NCI-H2029 treated with DMSO at 0.1 percent for 48 hours (cell line): ENCODE results near the gene PCDHGA10.
"Not testable (repeated sequence)": the region's sequence is repeated elsewhere in the genome, so short reads cannot be mapped to it uniquely, and the experiment has no call there.

ENCODE experiments used
- DNase-seq: peaks from one replicate; lab custom pipeline; 2025; lab: John Stamatoyannopoulos, UW

The PCDHGA10 gene

GRCh38 chr5:141392429-141393198 lies 20.2 kb upstream of the PCDHGA10 start, which contains the start of gene PCDHGA8:
Gene PCDHGA8, plus strand, starts transcription at chr5:141392633. Its CDS starts 181 bp downstream, at chr5:141392814.
- DNase-seq = no peak

- DNase-seq = no peak
These were observed 19.5 kb upstream of the PCDHGA10 start for GRCh38 chr5:141393267-141393666.

- DNase-seq = not testable (repeated sequence)
These were observed 18.2 kb upstream of the PCDHGA10 start for GRCh38 chr5:141394401-141395187.

- DNase-seq = not testable (repeated sequence)
These were observed 14.8 kb upstream of the PCDHGA10 start, which contains the start of gene PCDHGB5 for GRCh38 chr5:141397756-141398551. Gene PCDHGB5, plus strand, starts transcription at chr5:141397947. Its CDS starts 181 bp downstream, at chr5:141398128.

- no peak for DNase-seq
These were observed 14.2 kb upstream of the PCDHGA10 start for GRCh38 chr5:141398608-141399007.

- no peak for DNase-seq
These were observed 13.1 kb upstream of the PCDHGA10 start for GRCh38 chr5:141399555-141400258.

GRCh38 chr5:141402553-141403243 lies 10.1 kb upstream of the PCDHGA10 start, which contains the start of gene PCDHGA9:
Gene PCDHGA9, plus strand, starts transcription at chr5:141402778. Its CDS starts 175 bp downstream, at chr5:141402953.
- DNase-seq = no peak

- no peak for DNase-seq
These were observed 9.4 kb upstream of the PCDHGA10 start for GRCh38 chr5:141403387-141403786.

GRCh38 chr5:141407790-141408505 lies 4.8 kb upstream of the PCDHGA10 start, which contains the start of gene PCDHGB6:
Gene PCDHGB6, plus strand, starts transcription at chr5:141408021. Its CDS starts 182 bp downstream, at chr5:141408203.
- not testable (repeated sequence) for DNase-seq

GRCh38 chr5:141409598-141410306 lies 3.0 kb upstream of the PCDHGA10 start:
- no peak for DNase-seq

GRCh38 chr5:141411575-141411974 lies 1.2 kb upstream of the PCDHGA10 start:
- no peak for DNase-seq

- no peak for DNase-seq
These were observed 818 bp downstream of the PCDHGA10 start for GRCh38 chr5:141413540-141414069.

GRCh38 chr5:141414548-141415274 lies 1.9 kb downstream of the PCDHGA10 start:
- not testable (repeated sequence) for DNase-seq

GRCh38 chr5:141415275-141415618 lies 2.5 kb downstream of the PCDHGA10 start:
- DNase-seq = not testable (repeated sequence)

- not testable (repeated sequence) for DNase-seq
These were observed 4.8 kb downstream of the PCDHGA10 start, which contains the start of gene PCDHGB7 for GRCh38 chr5:141417494-141418172. Gene PCDHGB7, plus strand, starts transcription at chr5:141417677. Its CDS starts 183 bp downstream, at chr5:141417860.

- DNase-seq = no peak
These were observed 6.5 kb downstream of the PCDHGA10 start for GRCh38 chr5:141419074-141419880.
